ENCODE results near the gene ZNF705A.
A peak's percentile ranks its signal among the peaks of the same experiment; 100 is the strongest.
"Not testable (repeated sequence)": the region's sequence is repeated elsewhere in the genome, so short reads cannot be mapped to it uniquely, and the experiment has no call there.

Gene ZNF705A

DNA sequence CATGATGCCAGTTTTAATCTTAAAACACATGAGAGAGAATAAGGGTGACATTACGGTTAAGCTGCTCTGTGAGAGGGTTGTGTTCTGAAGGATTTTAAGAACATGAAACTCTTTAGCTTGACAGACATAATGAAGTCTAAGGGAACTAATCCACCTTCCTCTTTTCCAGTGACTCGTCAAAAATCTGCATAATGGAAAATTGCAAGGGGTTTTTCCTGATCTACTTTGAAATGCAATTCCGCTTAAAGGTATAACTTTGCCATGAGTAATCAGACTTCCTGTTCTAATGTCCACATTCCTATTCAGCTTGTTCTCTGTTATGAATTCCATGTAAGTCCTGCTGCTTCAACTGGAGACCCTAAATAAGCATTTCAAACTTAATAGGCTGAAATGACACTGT, at the start of gene ZNF705A:
ZNF705A (plus strand) TSS at position 171 of the 400 bp plus-strand sequence. CDS start 15,611 bp downstream, outside the sequence.
- DNase-seq (ENCODE audit: low read depth in 2 of 2): peak; percentile 61 to 64

DNA sequence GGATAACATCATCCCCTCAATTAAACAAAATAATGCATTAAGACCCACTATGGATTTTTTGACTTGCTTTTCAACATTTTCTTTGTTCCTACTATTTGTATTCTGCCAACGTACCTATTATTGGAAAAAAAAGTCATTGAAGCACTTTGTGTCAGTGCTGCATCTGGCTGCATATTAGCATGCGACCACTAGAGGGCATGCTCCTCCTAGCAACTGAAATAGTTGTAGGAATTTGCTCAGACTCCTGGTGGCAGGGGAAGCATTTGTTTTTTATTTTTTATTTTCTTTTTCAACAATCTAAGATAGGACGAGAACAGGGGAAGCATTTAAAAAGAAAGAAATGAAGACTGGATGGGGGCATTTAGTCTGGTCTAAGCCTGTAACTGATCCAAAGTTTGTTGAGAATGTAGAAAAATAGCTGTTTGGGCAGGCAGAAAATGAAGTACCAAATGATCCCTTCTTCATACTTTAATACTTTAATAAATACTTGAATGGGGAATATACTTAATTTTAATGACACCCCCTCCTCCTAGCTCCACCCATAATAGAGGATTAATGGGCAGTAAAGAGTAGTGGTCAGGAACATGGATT, 47.9 kb upstream of the ZNF705A start:
- DNase-seq (ENCODE audit: low read depth in 2 of 2): peak; percentile 45 to 55

DNA sequence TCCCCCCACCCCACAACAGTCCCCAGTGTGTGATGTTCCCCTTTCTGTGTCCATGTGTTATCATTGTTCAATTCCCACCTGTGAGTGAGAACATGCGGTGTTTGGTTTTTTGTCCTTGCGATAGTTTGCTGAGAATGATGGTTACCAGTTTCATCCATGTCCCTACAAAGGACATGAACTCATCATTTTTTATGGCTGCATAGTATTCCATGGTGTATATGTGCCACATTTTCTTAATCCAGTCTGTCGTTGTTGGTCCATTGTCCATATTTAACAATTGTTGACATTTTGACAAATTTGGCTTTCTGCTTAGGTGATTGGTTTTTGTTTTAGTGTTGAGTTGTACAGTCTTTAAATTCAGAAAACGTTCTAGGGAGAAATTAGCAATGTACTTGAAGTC, 43.7 kb upstream of the ZNF705A start:
- not testable (repeated sequence) for DNase-seq (ENCODE audit: low read depth in 2 of 2)

DNA sequence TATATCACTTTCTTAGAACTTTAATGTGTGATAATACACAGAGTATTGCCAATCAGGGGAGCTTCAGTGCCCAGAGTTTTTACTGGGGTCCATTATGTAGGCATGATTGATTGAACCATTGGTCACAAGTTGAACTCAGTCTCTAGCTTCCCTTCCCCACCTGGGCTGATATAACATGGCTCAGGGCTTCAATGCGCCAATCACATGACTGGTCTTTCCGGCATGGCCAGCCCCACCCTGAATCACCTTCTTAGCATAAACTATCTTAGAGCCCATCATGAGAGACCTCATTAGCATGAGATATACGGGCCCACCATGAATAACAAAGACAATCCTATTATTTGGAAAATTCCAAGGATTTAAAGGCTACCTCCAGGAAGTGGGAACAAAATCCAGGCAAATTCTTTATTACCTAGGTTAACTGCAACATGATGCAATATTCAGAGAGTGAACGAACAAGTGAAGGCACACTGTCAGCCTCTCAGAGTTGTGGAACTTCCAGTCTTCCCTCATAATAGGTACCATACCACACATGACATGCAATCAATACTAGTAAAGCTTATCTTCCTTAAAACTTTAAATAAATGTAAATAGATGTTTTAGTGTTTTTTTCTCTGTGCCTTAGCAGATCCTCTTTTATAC, 36.6 kb upstream of the ZNF705A start:
- no peak for DNase-seq (ENCODE audit: low read depth in 2 of 2)

DNA sequence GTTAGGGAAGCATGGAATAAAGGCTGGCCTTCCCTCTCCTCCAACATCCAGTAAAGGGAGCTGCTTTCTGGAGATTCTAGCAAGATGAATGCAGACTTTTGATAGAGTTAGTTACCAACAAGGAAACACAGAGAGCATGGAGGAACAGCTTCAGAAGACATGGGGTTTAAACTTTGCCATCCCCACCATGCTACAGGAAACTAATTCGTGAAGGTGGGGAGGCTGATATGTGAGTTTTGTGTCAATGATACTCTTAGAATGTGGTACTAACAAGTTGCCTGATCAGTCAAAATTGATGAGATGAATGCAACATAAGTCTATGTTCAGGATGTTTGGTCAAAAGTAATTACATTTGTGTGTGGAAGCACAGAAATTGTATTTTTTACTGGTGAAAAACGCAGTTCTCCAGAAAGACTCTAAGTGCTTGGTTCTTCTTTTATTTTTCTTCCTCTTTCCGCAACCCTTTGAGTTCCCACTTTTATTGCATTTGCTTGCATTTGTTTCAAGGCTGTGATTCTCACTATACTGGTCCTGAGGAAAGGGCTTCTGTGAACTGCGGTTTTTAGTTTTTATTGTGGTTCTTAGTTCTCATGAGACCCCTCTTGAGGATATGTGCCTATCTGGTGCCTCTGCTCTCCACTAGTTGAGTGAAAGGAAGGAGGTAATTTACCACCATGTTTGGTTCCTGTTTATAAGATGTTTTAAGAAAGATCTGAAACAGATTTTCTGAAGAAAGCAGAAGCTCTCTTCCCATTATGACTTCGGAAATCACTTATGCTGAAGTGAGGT, 33.5 kb upstream of the ZNF705A start, which contains the start of gene CLEC4A:
CLEC4A (plus strand) TSS at position 494 of the 789 bp plus-strand sequence; CDS start at position 756, 262 bp downstream.
- no peak for DNase-seq (ENCODE audit: low read depth in 2 of 2)

DNA sequence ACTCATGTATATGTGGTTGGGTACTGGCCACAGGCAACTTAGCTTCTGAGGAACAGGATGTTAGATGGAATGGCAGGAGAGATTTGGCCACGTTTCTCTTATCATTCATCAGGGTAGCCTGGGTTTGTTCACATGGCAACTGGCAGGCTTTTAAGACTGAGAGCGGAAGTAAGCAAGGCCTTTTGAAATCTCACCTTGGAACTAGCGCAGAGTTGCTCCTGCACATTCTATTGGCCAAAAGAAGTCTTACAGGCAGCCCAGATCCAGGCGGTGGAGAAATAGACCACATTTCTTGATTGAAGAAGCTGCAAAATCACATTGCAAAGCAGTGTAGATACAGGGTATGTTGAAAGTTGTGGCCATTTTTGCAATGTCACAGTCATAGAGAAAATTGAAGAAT, 29.7 kb upstream of the ZNF705A start:
- no peak for DNase-seq (ENCODE audit: low read depth in 2 of 2)

DNA sequence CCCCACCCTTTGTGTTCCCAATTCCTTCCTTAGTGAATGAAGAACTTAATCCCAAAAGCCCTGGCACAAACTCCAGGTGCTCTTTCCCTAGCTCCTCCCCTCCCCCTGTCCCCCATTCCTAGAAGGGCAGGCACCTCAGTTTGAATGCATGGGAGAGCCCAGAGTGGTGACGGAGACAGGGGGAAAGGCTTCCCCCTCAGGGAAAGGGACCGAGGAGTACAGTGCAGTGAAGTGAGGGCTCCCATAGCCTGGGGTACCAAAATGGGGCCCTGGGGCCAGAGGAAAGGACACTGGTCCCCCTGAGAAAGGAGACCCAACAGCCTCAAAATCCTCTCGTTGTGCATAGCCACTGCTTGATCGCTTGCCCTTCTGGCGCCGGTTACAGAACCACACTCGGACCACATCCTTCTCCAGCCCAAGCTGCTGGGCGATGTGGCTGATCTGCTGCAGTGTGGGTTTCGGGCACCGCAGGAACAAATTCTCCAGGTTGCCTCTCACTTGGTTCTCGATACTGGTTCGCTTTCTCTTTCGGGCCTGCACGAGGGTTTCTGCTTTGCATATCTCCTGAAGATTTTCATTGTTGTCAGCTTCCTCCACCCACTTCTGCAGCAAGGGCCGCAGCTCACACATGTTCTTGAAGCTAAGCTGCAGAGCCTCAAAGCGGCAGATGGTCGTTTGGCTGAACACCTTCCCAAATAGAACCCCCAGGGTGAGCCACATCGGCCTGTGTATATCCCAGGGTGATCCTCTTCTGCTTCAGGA, 23.0 kb upstream of the ZNF705A start:
- not testable (repeated sequence) for DNase-seq (ENCODE audit: low read depth in 2 of 2)

DNA sequence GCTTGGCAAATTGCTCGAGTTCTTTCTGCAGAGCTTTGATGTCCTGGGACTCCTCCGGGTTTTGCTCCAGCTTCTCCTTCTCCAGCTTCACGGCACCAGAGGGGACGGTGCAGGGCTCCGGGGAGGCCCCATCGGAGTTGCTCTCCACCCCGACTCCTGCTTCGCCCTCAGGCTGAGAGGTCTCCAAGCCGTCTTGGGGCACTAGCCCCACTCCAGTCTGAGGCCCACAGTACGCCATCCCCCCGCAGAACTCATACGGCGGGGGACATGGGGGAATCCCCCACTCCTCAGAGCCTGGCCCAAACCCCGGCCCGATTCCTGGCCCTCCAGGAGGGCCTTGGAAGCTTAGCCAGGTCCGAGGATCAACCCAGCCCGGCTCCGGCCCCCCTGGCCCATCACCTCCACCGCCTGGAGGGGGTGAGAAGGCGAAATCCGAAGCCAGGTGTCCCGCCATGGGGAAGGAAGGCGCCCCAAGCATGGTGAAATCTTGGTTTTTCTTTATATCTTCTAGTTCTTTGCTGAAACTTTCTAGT, 22.4 kb upstream of the ZNF705A start:
- DNase-seq (ENCODE audit: low read depth in 2 of 2): not testable (repeated sequence)

DNA sequence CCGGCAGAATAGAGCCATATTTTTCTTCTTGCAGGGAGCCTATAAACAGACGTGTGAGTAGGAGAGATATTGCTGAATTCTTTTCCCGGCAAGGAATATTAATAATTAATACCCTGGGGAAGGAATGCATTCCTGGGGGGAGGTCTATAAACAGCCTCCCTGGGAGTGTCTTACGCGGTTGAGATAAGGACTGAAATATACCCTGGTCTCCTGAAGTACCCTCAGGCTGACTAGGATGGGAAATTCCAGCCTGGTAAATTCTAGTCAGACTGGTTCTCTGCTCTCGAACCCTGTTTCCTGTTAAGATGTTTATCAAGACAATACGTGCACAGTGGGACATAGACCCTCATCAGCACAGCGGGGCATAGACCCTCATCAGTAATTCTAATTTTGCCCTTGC, 15.2 kb upstream of the ZNF705A start:
- not testable (repeated sequence) for DNase-seq (ENCODE audit: low read depth in 2 of 2)

DNA sequence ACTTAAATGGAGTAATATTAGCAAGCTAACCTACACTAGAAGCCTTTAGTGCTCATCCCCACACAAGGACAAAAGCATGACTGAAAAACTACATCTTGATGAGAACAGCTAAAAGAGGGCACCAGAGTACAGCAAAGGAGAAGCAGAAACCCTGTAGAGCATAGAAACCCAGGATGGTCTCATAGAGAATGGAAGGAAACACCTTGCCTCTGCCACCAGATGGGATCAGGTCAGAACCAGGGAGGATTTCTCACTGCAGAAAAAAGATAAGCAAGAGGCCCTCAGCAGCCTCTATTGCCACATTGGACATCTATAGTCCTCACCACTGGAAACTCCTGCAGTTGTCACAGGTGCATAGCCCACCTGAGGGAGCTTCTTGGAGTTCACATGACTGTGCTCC, 13.6 kb upstream of the ZNF705A start:
- DNase-seq (ENCODE audit: low read depth in 2 of 2): no peak

DNA sequence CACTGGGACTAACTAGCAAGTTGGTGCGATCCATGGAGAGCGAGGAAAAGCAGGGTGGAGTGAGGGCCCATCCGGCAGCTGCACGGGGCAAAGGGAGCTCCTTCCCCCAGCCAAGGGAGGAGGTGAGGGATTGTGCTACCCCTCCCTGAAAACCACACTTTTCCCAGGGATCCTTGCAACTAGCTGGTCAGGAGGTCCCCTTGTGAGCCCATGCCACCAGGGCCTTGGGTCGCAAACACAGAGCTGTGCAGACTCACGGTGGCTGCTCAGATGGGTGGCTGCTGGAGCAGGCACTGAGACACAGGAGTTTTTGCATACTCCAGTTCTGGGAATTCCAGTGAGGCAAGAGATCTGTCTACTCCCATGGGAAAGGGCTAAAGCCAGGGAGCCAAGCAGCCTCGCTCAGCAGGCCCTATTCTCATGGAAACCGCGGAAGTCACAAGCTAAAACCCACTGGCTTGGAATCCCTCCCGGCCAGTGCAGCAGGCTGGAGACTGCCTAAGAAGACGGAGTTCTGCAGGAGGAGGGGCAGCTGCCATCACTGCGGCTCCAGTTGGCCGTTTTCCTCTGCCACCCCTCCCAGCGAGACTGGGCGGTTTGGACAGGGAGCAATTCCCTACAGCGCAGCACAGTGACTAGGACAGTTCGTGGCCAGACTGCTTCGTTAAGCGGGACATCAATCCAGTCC, 10.9 kb upstream of the ZNF705A start:
- peak; percentile 73 to 75 for DNase-seq (ENCODE audit: low read depth in 2 of 2)

DNA sequence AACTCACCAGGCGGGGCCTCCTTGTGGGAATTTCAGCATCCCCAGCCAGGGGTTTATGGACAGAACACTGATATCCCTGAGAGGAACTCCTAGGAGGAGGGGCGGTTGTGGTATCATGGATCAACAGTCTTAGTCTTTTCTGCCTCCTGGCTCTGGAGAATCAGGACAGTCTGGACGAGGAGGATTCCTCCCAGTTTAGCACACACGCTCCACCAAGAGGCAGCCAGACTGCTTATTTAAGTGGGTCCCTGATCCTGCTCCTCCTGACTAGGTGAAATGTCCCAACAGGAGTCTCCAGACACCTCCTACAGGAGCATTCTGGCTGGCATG, 10.4 kb upstream of the ZNF705A start:
- no peak for DNase-seq (ENCODE audit: low read depth in 2 of 2)

DNA sequence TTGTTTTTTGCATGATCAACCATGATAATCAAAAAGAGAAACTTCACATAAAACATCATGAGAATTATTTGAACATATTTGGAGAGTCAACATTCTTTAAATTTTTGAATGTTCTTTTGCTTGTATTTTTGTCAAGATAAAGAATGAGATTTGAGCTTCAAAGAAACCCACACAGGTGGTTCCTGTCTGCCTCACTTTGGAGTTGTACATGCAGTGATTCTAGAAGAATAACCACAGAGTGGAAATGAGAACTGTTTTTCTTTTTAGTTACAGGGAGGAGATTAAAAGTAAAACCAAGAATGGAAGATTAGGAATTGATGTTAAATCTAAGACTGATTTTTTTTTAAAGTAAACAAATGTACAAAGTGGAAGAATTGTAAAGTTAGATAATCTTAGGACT, 2.3 kb upstream of the ZNF705A start:
- DNase-seq (ENCODE audit: low read depth in 2 of 2): no peak

DNA sequence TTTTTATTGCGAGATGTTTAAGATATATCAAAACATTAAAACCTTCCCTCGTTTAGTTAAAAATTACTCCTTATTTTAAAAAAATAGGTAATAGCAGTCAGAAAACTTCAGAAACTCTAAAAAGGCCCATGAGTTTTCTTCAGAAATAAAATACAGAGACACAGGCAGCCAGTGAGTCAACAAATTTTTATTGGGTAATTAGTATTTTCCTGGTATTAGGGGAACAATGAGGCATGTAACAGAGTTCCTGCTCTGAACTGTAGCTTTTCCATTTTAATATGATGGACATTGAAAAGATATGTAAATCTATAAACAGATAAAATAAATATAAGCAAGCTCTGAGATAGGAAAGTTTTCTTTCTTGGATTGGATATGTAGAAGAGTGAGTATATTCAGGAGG, 399 bp upstream of the ZNF705A start:
- DNase-seq (ENCODE audit: low read depth in 2 of 2): no peak

DNA sequence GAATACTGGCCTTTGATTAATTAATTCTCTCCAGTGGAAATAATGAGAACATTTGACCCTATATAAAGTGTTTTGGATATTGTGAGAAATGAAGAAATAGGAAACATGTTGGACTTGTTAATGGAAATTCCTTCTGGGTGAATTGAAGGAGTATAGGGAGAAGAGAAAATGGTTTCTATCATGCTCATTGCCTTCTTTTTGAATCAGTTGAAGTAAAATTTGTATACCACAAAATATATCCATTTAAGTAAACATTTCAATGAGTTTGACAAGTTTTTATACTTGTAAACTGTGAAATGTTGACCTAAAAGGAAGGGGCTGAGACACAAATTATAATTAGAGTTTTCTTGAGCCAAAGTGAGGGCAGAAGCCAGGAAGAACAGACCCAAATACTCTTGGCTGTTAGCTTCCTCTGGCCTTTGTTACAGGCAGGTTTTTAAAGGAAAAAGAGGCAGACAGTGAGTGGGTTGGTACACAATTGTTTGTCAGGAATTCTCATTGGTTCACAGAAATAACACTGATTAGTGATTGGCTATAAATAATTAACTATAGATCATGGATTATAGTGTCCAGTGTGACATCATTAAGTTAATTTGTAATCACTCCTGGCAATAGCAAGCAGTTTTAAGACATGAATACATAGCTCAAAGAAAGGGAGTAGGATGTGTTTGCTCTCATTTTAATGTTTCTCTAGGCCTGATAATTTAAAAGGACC, 826 bp downstream of the ZNF705A start:
- DNase-seq (ENCODE audit: low read depth in 2 of 2): no peak

DNA sequence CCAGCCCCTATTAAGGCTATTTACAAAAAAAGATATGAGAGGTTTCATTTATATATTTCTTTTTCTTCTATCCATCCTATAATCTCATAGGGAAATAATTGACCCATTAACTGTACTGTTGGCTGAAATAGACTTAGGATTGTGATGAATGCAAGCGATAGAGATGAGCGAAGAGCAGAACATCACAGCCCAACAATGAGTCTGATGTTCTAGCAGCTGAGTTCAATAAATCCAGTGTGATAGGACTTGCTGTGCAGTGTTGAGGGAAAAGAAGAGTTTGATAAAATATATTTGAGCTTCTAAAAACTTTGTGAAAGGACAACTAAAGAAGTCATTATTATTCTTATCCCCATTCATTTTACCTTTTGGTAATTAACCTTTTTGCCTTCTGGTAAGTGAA, 16.1 kb downstream of the ZNF705A start:
- not testable (repeated sequence) for DNase-seq (ENCODE audit: low read depth in 2 of 2)

DNA sequence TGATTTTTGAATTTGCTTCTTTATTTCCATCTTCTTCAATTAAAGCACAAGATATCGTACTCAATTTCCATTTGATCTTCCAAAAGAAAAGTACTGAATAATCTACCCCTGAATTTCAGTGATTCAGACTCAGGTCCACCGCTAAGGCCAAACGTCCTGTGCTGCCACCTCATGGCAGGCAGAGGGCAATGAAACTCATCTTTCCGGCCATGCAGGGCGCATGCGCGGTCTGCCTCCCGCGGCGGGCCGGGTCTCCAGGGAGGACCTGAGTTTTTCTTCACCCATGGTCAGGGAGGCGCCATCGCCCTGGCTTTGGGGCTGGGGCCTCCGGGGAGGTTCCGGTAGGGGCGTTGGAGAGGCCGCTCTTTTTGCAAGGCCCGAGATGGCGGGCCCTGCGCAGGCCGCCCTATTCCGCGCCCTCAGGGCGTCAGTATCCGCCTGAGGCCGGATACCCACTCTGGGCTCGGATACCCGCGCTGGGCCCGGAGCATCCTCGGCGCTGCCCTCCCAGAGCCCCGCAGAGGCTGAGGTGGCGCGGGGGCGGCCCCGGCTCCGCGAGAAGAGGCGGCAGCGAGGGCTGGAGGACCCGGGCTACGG, 23.3 kb downstream of the ZNF705A start:
- peak; percentile 27 to 44 for DNase-seq (ENCODE audit: low read depth in 2 of 2)

DNA sequence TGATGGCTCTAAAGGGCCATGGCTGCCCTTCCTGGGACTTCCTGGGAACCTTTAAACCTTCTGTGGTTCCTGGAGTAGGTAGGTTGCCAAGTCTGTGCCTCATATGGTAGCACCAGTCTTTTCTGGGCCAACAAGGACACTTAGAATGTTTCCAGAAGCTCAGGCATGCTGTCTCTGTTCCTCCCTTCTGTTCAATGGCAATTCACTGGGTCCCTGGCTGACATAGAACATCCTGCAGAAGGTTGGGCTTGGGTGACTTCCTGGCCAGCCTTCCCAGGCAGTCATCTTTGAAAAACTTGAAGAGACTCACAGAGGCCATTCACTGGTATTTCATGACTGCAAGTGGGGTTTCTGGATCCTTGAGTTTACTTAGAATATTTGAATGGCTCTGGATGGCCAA, 24.5 kb downstream of the ZNF705A start:
- not testable (repeated sequence) for DNase-seq (ENCODE audit: low read depth in 2 of 2)

DNA sequence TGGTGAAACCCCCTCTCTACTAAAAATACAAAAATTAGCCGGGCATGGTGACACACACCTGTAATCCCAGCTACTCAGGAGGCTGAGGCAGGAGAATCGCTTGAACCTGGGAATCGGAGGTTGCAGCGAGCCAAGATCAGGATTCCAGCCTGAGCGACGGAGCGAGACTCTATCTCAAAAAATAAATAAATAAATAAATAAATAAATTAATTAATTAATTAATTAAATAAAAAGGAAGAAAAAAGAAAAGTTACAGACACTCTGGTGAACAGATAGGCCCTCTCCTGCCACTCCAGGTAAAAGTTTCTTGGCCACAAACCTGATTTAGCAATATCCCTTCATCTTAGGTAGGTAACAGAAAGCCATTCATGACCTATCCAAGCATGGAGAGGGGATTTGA, 26.1 kb downstream of the ZNF705A start:
- not testable (repeated sequence) for DNase-seq (ENCODE audit: low read depth in 2 of 2)

DNA sequence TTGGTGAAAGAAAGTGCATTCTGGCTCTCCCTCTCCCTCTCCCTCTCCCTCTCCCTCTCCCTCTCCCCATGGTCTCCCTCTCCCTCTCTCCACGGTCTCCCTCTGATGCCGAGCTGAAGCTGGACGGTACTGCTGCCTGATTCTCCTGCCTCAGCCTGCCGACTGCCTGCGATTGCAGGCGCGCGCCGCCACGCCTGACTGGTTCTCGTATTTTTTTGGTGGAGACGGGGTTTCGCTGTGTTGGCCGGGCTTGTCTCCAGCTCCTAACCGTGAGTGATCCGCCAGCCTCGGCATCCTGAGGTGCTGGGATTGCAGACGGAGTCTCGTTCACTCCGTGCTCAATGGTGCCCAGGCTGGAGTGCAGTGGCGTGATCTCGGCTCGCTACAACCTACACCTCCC, 26.5 kb downstream of the ZNF705A start:
- DNase-seq (ENCODE audit: low read depth in 2 of 2): not testable (repeated sequence)

Data from fibroblast of skin of left quadriceps (primary cell).